SK-N-SH treated with all-trans-retinoic acid at 6 μM for 48 hours (cell line): Measurements from ENCODE around the gene ATRNL1.
"Not testable (repeated sequence)": the region's sequence is repeated elsewhere in the genome, so short reads cannot be mapped to it uniquely, and the experiment has no call there.

Experiments
- ATAC-seq: fragments of 200-7000 bp; cut with Tn5 transposase; 3 replicates; pipeline ENCODE4 v1.9.1; 2020; ENCODE audit warnings: mild to moderate bottlenecking, moderate library complexity
- ARNTL ChIP-seq: fragments of 450-650 bp; formaldehyde crosslinking; IDR thresholded peaks from 2 replicates; pipeline ENCODE4 v1.5.0; 2020; ENCODE audit warnings: low read depth, mild to moderate bottlenecking, moderate library complexity, borderline replicate concordance
- BACH2 ChIP-seq: fragments of 250-450 bp; sonication (Bioruptor Pico); IDR thresholded peaks from 2 replicates; pipeline ENCODE4 v1.9.0; 2021; ENCODE audit warnings: mild to moderate bottlenecking, borderline replicate concordance
- CSDC2 ChIP-seq: fragments of 250-450 bp; sonication (Bioruptor Pico); IDR thresholded peaks from 2 replicates; pipeline ENCODE4 v1.5.0; 2020; ENCODE audit warnings: mild to moderate bottlenecking, moderate library complexity
- ESRRG ChIP-seq: fragments of 250-450 bp; sonication (Bioruptor Pico); IDR thresholded peaks from 2 replicates; pipeline ENCODE4 v1.6.1; 2021; ENCODE audit warnings: mild to moderate bottlenecking
- ISL1 ChIP-seq: fragments of 250-450 bp; sonication (Bioruptor Pico); IDR thresholded peaks from 2 replicates; pipeline ENCODE4 v2.1.2; 2022; ENCODE audit warnings: mild to moderate bottlenecking, moderate library complexity
- OSR1 ChIP-seq: fragments of 250-450 bp; sonication (Bioruptor Pico); IDR thresholded peaks from 2 replicates; pipeline ENCODE4 v1.8.0; 2022; ENCODE audit warnings: moderate library complexity, mild to moderate bottlenecking, inconsistent platforms
- PPARA ChIP-seq: fragments of 250-450 bp; sonication (Bioruptor Pico); IDR thresholded peaks from 2 replicates; pipeline ENCODE4 v1.5.0; 2020; ENCODE audit warnings: mild to moderate bottlenecking, borderline replicate concordance
- SNAI2 ChIP-seq: fragments of 250-450 bp; sonication (Bioruptor Pico); IDR thresholded peaks from 2 replicates; pipeline ENCODE4 v1.5.0; 2020; ENCODE audit warnings: mild to moderate bottlenecking, moderate library complexity
- TCF4 ChIP-seq: fragments of 250-450 bp; sonication (Bioruptor Pico); IDR thresholded peaks from 2 replicates; pipeline ENCODE4 v1.8.0; 2021; ENCODE audit warnings: mild to moderate bottlenecking, moderate library complexity, borderline replicate concordance
- TOX ChIP-seq: fragments of 250-450 bp; sonication (Bioruptor Pico); IDR thresholded peaks from 2 replicates; pipeline ENCODE4 v1.8.0; 2021; ENCODE audit warnings: mild to moderate bottlenecking, moderate library complexity, borderline replicate concordance
- ZC3H10 ChIP-seq: fragments of 250-450 bp; sonication (Bioruptor Pico); IDR thresholded peaks from 2 replicates; pipeline ENCODE4 v1.5.1; 2021; ENCODE audit warnings: mild to moderate bottlenecking, moderate library complexity
- ZFP3 ChIP-seq: fragments of 250-450 bp; sonication (Bioruptor Pico); IDR thresholded peaks from 2 replicates; pipeline ENCODE4 v1.5.0; 2020; ENCODE audit warnings: mild to moderate bottlenecking, moderate library complexity
- ZFP30 ChIP-seq: fragments of 450-650 bp; formaldehyde crosslinking; IDR thresholded peaks from 2 replicates; pipeline ENCODE4 v1.5.0; 2022; ENCODE audit warnings: mild to moderate bottlenecking, moderate library complexity
- ZNF565 ChIP-seq: fragments of 450-650 bp; formaldehyde crosslinking; conservative IDR thresholded peaks from 2 replicates; pipeline ENCODE4 v1.5.0; 2020; ENCODE audit warnings: low read depth, mild to moderate bottlenecking, moderate library complexity
- ZNF70 ChIP-seq: fragments of 450-650 bp; formaldehyde crosslinking; IDR thresholded peaks from 2 replicates; pipeline ENCODE4 v1.5.0; 2020; ENCODE audit warnings: mild to moderate bottlenecking, moderate library complexity
- TF ChIP-seq, protein P1 (sequence below): fragments of 250-450 bp; sonication (Bioruptor Pico); IDR thresholded peaks from 2 replicates; pipeline ENCODE4 v1.5.1; 2020; ENCODE audit warnings: low read depth, mild to moderate bottlenecking, moderate library complexity
- TF ChIP-seq, protein P2 (sequence below): fragments of 250-450 bp; sonication (Bioruptor Pico); IDR thresholded peaks from 2 replicates; pipeline ENCODE4 v1.8.0; 2021; ENCODE audit warnings: low read depth, mild to moderate bottlenecking, moderate library complexity, borderline replicate concordance
- TF ChIP-seq, protein P3 (sequence below): fragments of 250-450 bp; sonication (Bioruptor Pico); IDR thresholded peaks from 2 replicates; pipeline ENCODE4 v1.5.0; 2020; ENCODE audit warnings: mild to moderate bottlenecking, moderate library complexity
- TF ChIP-seq, protein P4 (sequence below): fragments of 250-450 bp; sonication (Bioruptor Pico); IDR thresholded peaks from 2 replicates; pipeline ENCODE4 v1.8.0; 2020; ENCODE audit warnings: mild to moderate bottlenecking, moderate library complexity, borderline replicate concordance

ATRNL1 gene

DNA sequence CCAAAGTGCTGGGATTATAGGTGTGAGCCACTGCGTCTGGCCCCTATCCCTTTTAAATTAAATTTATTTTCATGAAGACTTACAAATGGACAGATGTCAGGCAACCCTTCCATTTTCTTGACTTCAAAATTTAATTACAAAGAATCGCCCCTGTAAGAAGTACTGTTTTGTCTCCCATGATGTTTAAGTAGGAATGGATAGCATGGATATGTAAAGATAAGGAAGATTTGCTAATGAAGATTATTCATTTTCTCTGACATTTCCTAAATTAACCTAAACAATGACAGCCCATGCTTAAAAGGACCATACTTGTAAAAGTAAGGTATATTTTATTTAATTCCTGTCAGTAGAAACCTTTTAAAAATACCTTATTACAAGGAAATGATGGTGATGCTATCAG lies 627.0 kb downstream of the ATRNL1 start (continued):
- TF ChIP-seq, protein P1, sequence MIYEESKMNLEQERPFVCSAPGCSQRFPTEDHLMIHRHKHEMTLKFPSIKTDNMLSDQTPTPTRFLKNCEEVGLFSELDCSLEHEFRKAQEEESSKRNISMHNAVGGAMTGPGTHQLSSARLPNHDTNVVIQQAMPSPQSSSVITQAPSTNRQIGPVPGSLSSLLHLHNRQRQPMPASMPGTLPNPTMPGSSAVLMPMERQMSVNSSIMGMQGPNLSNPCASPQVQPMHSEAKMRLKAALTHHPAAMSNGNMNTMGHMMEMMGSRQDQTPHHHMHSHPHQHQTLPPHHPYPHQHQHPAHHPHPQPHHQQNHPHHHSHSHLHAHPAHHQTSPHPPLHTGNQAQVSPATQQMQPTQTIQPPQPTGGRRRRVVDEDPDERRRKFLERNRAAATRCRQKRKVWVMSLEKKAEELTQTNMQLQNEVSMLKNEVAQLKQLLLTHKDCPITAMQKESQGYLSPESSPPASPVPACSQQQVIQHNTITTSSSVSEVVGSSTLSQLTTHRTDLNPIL (CRISPR knock-in tag): no peak
- TF ChIP-seq BACH2 (CRISPR knock-in tag): no peak
- no peak for TF ChIP-seq ZC3H10 (CRISPR knock-in tag)
- no peak for TF ChIP-seq ESRRG (CRISPR knock-in tag)
- TF ChIP-seq PPARA: no peak
- TF ChIP-seq ZFP3: no peak
- TF ChIP-seq ARNTL (CRISPR knock-in tag): no peak

DNA sequence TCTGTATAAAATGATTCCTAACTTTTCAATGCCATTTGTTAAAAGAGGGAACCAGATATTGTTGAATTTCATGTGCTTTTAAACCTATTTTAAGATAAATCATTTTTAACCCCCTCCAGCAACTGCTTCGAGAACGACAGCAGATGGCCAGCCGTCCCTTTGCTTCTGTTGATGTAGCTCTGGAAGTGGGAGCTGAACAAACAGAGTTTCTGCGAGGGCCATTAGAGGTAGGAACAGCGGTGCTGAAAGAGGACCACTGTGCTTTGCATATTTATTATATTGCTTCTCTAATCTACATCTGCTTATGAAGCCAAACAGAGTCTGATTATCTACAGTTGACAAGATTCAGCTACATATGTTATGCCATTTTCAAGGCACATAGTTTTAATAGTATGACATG lies 634.0 kb downstream of the ATRNL1 start:
- TF ChIP-seq TCF4 (CRISPR knock-in tag): peak; percentile 22; the same call in 1 of the 2 replicates
- TF ChIP-seq PPARA: no peak
- no peak for ATAC-seq

DNA sequence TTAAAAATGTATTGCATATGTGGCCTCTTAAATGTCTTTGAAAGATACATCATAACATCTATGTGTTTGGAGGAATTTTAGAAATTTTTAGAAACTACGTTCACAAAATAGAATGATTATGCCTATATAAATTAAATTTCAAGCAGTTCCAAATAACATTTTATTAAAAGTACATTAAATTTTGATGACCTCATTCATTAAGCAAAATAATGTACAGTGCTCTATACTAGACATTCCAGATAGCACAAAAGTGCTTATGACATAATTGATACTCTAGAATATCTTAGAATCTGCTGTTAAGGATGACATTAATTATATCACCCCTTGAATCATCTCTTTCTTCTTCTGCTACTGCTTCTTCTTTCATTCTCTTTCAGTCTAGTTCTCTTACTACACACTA lies 650.9 kb downstream of the ATRNL1 start:
- ATAC-seq: no peak
- TF ChIP-seq ARNTL (CRISPR knock-in tag) (no peak), PPARA (no peak)

DNA sequence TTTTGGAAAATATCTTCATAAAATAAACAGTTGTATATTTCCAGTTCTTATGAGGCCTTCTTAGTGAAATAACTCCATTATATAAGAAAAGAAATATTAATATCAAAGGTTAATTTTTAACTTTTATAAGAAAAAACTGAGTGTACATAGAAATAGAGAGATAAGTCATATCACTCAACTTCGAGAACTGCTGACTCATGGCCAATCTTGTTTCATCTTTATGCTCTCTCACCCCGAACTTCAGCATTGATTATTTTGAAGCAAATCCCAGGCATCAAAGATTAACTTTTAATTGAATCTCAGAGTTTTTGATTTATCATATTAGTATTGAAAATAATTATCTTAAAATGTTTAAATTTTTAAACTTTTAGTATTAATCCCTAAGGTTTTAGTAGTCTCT lies 652.8 kb downstream of the ATRNL1 start:
- TF ChIP-seq, protein P2, sequence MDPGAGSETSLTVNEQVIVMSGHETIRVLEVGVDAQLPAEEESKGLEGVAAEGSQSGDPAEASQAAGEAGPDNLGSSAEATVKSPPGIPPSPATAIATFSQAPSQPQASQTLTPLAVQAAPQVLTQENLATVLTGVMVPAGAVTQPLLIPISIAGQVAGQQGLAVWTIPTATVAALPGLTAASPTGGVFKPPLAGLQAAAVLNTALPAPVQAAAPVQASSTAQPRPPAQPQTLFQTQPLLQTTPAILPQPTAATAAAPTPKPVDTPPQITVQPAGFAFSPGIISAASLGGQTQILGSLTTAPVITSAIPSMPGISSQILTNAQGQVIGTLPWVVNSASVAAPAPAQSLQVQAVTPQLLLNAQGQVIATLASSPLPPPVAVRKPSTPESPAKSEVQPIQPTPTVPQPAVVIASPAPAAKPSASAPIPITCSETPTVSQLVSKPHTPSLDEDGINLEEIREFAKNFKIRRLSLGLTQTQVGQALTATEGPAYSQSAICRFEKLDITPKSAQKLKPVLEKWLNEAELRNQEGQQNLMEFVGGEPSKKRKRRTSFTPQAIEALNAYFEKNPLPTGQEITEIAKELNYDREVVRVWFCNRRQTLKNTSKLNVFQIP: no peak
- TF ChIP-seq SNAI2 (CRISPR knock-in tag) (no peak), CSDC2 (no peak), ZFP30 (CRISPR knock-in tag) (no peak), ESRRG (CRISPR knock-in tag) (no peak)
- TF ChIP-seq, protein P3, sequence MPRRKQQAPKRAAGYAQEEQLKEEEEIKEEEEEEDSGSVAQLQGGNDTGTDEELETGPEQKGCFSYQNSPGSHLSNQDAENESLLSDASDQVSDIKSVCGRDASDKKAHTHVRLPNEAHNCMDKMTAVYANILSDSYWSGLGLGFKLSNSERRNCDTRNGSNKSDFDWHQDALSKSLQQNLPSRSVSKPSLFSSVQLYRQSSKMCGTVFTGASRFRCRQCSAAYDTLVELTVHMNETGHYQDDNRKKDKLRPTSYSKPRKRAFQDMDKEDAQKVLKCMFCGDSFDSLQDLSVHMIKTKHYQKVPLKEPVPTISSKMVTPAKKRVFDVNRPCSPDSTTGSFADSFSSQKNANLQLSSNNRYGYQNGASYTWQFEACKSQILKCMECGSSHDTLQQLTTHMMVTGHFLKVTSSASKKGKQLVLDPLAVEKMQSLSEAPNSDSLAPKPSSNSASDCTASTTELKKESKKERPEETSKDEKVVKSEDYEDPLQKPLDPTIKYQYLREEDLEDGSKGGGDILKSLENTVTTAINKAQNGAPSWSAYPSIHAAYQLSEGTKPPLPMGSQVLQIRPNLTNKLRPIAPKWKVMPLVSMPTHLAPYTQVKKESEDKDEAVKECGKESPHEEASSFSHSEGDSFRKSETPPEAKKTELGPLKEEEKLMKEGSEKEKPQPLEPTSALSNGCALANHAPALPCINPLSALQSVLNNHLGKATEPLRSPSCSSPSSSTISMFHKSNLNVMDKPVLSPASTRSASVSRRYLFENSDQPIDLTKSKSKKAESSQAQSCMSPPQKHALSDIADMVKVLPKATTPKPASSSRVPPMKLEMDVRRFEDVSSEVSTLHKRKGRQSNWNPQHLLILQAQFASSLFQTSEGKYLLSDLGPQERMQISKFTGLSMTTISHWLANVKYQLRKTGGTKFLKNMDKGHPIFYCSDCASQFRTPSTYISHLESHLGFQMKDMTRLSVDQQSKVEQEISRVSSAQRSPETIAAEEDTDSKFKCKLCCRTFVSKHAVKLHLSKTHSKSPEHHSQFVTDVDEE (CRISPR knock-in tag): no peak

DNA sequence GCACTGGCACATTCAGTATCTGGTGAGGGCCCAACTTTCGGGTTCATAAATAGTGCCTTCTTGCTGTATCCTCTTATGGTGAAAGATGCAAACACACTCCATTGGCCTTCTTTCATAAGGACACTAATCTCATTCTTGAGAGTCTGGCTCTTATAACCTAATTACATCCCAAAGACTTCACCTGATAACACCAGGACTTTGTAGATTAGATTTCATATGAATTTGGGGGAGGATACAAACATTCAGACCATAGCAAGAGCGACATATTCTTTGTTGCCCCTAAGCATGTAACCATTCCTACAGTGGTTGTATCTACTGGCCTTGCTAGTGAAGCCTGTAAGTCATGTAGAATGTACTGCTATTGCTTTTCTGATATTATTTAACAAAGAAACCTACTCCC lies 654.6 kb downstream of the ATRNL1 start:
- no peak for ATAC-seq
- TF ChIP-seq, protein P1 (CRISPR knock-in tag): no peak
- TF ChIP-seq ZFP30 (CRISPR knock-in tag) (no peak), ZNF565 (no peak), ZNF70 (CRISPR knock-in tag) (no peak), ISL1 (CRISPR knock-in tag) (no peak), TOX (CRISPR knock-in tag) (no peak), BACH2 (CRISPR knock-in tag) (no peak), OSR1 (no peak)
- TF ChIP-seq, protein P3 (CRISPR knock-in tag): no peak
- TF ChIP-seq, protein P4, sequence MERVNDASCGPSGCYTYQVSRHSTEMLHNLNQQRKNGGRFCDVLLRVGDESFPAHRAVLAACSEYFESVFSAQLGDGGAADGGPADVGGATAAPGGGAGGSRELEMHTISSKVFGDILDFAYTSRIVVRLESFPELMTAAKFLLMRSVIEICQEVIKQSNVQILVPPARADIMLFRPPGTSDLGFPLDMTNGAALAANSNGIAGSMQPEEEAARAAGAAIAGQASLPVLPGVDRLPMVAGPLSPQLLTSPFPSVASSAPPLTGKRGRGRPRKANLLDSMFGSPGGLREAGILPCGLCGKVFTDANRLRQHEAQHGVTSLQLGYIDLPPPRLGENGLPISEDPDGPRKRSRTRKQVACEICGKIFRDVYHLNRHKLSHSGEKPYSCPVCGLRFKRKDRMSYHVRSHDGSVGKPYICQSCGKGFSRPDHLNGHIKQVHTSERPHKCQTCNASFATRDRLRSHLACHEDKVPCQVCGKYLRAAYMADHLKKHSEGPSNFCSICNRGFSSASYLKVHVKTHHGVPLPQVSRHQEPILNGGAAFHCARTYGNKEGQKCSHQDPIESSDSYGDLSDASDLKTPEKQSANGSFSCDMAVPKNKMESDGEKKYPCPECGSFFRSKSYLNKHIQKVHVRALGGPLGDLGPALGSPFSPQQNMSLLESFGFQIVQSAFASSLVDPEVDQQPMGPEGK (CRISPR knock-in tag): no peak

More for the DNA sequence above, 652.8 kb downstream of the ATRNL1 start:
- ATAC-seq: no peak

DNA sequence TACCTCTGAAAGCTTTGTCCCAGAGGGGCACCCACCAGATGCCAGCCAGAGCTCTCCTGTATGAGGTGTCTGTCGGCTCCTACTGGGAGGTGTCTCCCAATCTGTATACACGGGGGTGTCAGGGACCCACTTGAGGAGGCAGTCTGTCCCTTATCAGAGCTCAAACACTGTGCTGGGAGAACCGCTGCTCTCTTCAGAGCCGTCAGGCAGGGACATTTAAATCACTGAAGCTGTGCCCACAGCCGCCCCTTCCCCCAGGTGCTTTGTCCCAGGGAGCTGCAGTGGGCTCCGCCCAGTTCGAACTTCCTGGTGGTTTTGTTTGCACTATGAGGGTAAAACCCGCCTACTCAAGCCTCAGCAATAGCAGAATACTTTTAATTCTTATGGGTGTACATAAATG lies 665.3 kb downstream of the ATRNL1 start:
- not testable (repeated sequence) for ATAC-seq
